ENCODE measurements around the gene NTMT2. TPM values are rescaled to one million over a fixed set of nuclear protein-coding genes. Genes with fewer than 3 reads are reported as not detected.

The NTMT2 gene
- total RNA-seq, 3 donors from 2014 or later (not counting 1 experiment from before 2014, with no cell fraction given) = not detected

GRCh38 chr1:170200161-170200560, 54.4 kb downstream of the NTMT2 start:
- intact Hi-C loops (cut with micrococcal nuclease) = no loop called here
- Histone ChIP-seq H3K27ac (ENCODE audit: low read length) (no peak overlapping the region), H3K4me3 (ENCODE audit: low read length) (no peak overlapping the region), H3K9me3 (ENCODE audit: control insufficient read depth, insufficient read depth, low read length) (no peaks in the 10 kb centered on the region), H3K4me1 (ENCODE audit: control insufficient read depth, insufficient read depth, low read length) (no peaks in the 10 kb centered on the region), H3K27me3 (ENCODE audit: control insufficient read depth, insufficient read depth, low read length) (no peaks in the 10 kb centered on the region), H3K36me3 (ENCODE audit: control insufficient read depth, insufficient read depth, low read length) (no peaks in the 10 kb centered on the region)
- peaks cover 6 to 9% of the 10 kb centered on the region in 2 donors for H3K27me3 Mint-ChIP-seq (ENCODE audit: low read depth in 2 of 2)
- no peak overlapping the region for H3K4me3 Mint-ChIP-seq
- no peak overlapping the region for H3K27ac Mint-ChIP-seq
- no peaks in the 10 kb centered on the region for H3K4me1 Mint-ChIP-seq
- H3K9me3 Mint-ChIP-seq = no peaks in the 10 kb centered on the region
- DNase-seq = no peak
- TF ChIP-seq CTCF (IDR thresholded peaks at IDR 0.05) = no peak
- no peaks in the 10 kb centered on the region for H3K36me3 Mint-ChIP-seq
- no peak for ATAC-seq

- no peaks in the 10 kb centered on the region for H3K9me3 Mint-ChIP-seq
- intact Hi-C loops (cut with micrococcal nuclease) = no loop called here
- no peaks in the 10 kb centered on the region for H3K36me3 Mint-ChIP-seq
- no peaks in the 10 kb centered on the region for H3K4me1 ChIP-seq (ENCODE audit: control insufficient read depth, insufficient read depth, low read length)
- H3K4me1 Mint-ChIP-seq = no peaks in the 10 kb centered on the region
- WGBS (ENCODE audit: insufficient coverage) = 72% methylated on average over 4 of the region's 4 CpGs
- H3K27me3 ChIP-seq (ENCODE audit: control insufficient read depth, insufficient read depth, low read length) = no peaks in the 10 kb centered on the region
- no peak overlapping the region for H3K27ac Mint-ChIP-seq
- no peaks in the 10 kb centered on the region for H3K36me3 ChIP-seq (ENCODE audit: control insufficient read depth, insufficient read depth, low read length)
- H3K4me3 Mint-ChIP-seq = no peak overlapping the region
- peaks cover 7 to 8% of the 10 kb centered on the region in 2 donors for H3K27me3 Mint-ChIP-seq (ENCODE audit: low read depth in 2 of 2)
- no peak overlapping the region for H3K27ac ChIP-seq (ENCODE audit: low read length)
- no peak overlapping the region for H3K4me3 ChIP-seq (ENCODE audit: low read length)
- no peaks in the 10 kb centered on the region for H3K9me3 ChIP-seq (ENCODE audit: control insufficient read depth, insufficient read depth, low read length)
- ATAC-seq (no peak), DNase-seq (no peak)
- no peak for TF ChIP-seq CTCF (IDR thresholded peaks at IDR 0.05)
Measured at GRCh38 chr1:170200621-170201397, 55.0 kb downstream of the NTMT2 start.

GRCh38 chr1:170203693-170204092, 57.9 kb downstream of the NTMT2 start:
- Histone ChIP-seq H3K9me3 (ENCODE audit: control insufficient read depth, insufficient read depth, low read length) (no peaks in the 10 kb centered on the region), H3K27ac (ENCODE audit: low read length) (no peak overlapping the region), H3K4me3 (ENCODE audit: low read length) (no peak overlapping the region), H3K36me3 (ENCODE audit: control insufficient read depth, insufficient read depth, low read length) (no peaks in the 10 kb centered on the region), H3K4me1 (ENCODE audit: control insufficient read depth, insufficient read depth, low read length) (no peaks in the 10 kb centered on the region), H3K27me3 (ENCODE audit: control insufficient read depth, insufficient read depth, low read length) (no peaks in the 10 kb centered on the region)
- Mint-ChIP-seq H3K27ac (no peak overlapping the region), H3K4me3 (no peak overlapping the region), H3K9me3 (no peaks in the 10 kb centered on the region), H3K27me3 (ENCODE audit: low read depth in 2 of 2) (peaks cover 15 to 16% of the 10 kb centered on the region in 2 donors), H3K4me1 (no peaks in the 10 kb centered on the region), H3K36me3 (no peaks in the 10 kb centered on the region)
- TF ChIP-seq CTCF (IDR thresholded peaks at IDR 0.05) = no peak
- intact Hi-C loops (cut with micrococcal nuclease) = no loop called here
- no peak for DNase-seq
- ATAC-seq = no peak

GRCh38 chr1:170204121-170204520, 58.4 kb downstream of the NTMT2 start:
- WGBS (ENCODE audit: insufficient coverage) = 86% methylated on average over 1 of the region's 3 CpGs

More at GRCh38 chr1:170204121-170204520, 58.4 kb downstream of the NTMT2 start:
- H3K4me3 ChIP-seq (ENCODE audit: low read length) = no peak overlapping the region
- TF ChIP-seq CTCF (IDR thresholded peaks at IDR 0.05) = no peak
- no peaks in the 10 kb centered on the region for H3K27me3 ChIP-seq (ENCODE audit: control insufficient read depth, insufficient read depth, low read length)
- Mint-ChIP-seq H3K27me3 (ENCODE audit: low read depth in 2 of 2) (peaks cover 13 to 15% of the 10 kb centered on the region in 2 donors), H3K27ac (no peak overlapping the region), H3K36me3 (no peaks in the 10 kb centered on the region), H3K9me3 (no peaks in the 10 kb centered on the region), H3K4me3 (no peak overlapping the region), H3K4me1 (no peaks in the 10 kb centered on the region)
- intact Hi-C loops (cut with micrococcal nuclease) = no loop called here
- no peaks in the 10 kb centered on the region for H3K36me3 ChIP-seq (ENCODE audit: control insufficient read depth, insufficient read depth, low read length)
- H3K9me3 ChIP-seq (ENCODE audit: control insufficient read depth, insufficient read depth, low read length) = no peaks in the 10 kb centered on the region
- ATAC-seq (no peak), DNase-seq (no peak)
- H3K27ac ChIP-seq (ENCODE audit: low read length) = no peak overlapping the region
- H3K4me1 ChIP-seq (ENCODE audit: control insufficient read depth, insufficient read depth, low read length) = no peaks in the 10 kb centered on the region
